Measurements from ENCODE around the gene RANGAP1.

GRCh38 chr22:41267958-41268357, 18.0 kb downstream of the RANGAP1 start:
- TF ChIP-seq CTCF (IDR thresholded peaks at IDR 0.05) (no peak), POLR2A (IDR thresholded peaks at IDR 0.05) (no peak)

All from right lobe of liver (tissue), 4 donors.